Neural cell (in vitro differentiated cells): Measurements from ENCODE around the gene FRMD4B.

Experiments used
- CTCF ChIP-seq: fragments of 450-650 bp; IDR thresholded peaks from 2 replicates; pipeline ENCODE4 v1.5.1; 2014; ENCODE audit warnings: antibody characterized with exemption, mild to moderate bottlenecking, moderate library complexity; ENCODE audit not compliant: poor library complexity, severe bottlenecking
- EP300 ChIP-seq: fragments of 450-650 bp; conservative IDR thresholded peaks from 2 replicates; pipeline ENCODE4 v1.6.1; 2014; ENCODE audit warnings: antibody characterized with exemption, mild to moderate bottlenecking, moderate library complexity; ENCODE audit not compliant: poor library complexity, severe bottlenecking
- EZH2 ChIP-seq: fragments of 200-600, 300-800 bp; shearing (Covaris generic), sonication (generic); IDR thresholded peaks from 2 replicates; pipeline ENCODE4 v1.6.1; 2014; ENCODE audit warnings: antibody characterized with exemption, low read length, borderline replicate concordance, mild to moderate bottlenecking; ENCODE audit not compliant: insufficient read depth, poor library complexity, severe bottlenecking
- MXI1 ChIP-seq: fragments of 450-650 bp; conservative IDR thresholded peaks from 2 replicates; pipeline ENCODE4 v1.6.1; 2014; ENCODE audit warnings: antibody characterized with exemption, mild to moderate bottlenecking; ENCODE audit not compliant: poor library complexity, severe bottlenecking
- POLR2AphosphoS5 ChIP-seq: IDR thresholded peaks from 2 replicates; pipeline ENCODE4 v1.6.1; 2012
- RAD21 ChIP-seq: fragments of 450-650 bp; conservative IDR thresholded peaks from 2 replicates; pipeline ENCODE4 v1.6.1; 2014; ENCODE audit warnings: antibody characterized with exemption, mild to moderate bottlenecking, moderate library complexity
- REST ChIP-seq: IDR thresholded peaks from 2 replicates; pipeline ENCODE4 v1.6.1; 2012; ENCODE audit warnings: borderline replicate concordance
- SMC3 ChIP-seq: fragments of 450-650 bp; conservative IDR thresholded peaks from 2 replicates; pipeline ENCODE4 v1.6.1; 2014; ENCODE audit warnings: antibody characterized with exemption, mild to moderate bottlenecking, moderate library complexity; ENCODE audit not compliant: poor library complexity
- TAF1 ChIP-seq: IDR thresholded peaks from 2 replicates; pipeline ENCODE4 v1.6.1; 2012; ENCODE audit warnings: low read depth

- TF ChIP-seq REST: no peak
- TF ChIP-seq CTCF: no peak
- TF ChIP-seq RAD21: no peak
- no peak for TF ChIP-seq POLR2AphosphoS5
- TF ChIP-seq EP300: no peak
- TF ChIP-seq MXI1: no peak
- no peak for TF ChIP-seq SMC3
- TF ChIP-seq EZH2: no peak
- no peak for TF ChIP-seq TAF1
Observed at GRCh38 chr3:69407908-69408307, 22.0 kb upstream of the FRMD4B start.
